AG09309 (cell line): ENCODE data around the gene PLA2G4A.

ENCODE experiments used
- DNase-seq: peaks from one replicate; pipeline ENCODE4 v3.0.0-alpha.2; 2010; ENCODE audit warnings: low read depth
- H3K4me3 ChIP-seq: 2 replicates; pipeline ENCODE4 v1.5.1; 2011; ENCODE audit warnings: mild to moderate bottlenecking, low read depth, low read length, moderate library complexity; ENCODE audit not compliant: control insufficient read depth
- TF ChIP-seq, protein P1 (sequence below): IDR thresholded peaks from 2 replicates; pipeline ENCODE4 v1.5.1; 2011; ENCODE audit warnings: mild to moderate bottlenecking, low read depth, low read length, inconsistent platforms; ENCODE audit not compliant: insufficient read depth, control insufficient read depth; ENCODE audit errors: missing control alignments

PLA2G4A gene

DNA sequence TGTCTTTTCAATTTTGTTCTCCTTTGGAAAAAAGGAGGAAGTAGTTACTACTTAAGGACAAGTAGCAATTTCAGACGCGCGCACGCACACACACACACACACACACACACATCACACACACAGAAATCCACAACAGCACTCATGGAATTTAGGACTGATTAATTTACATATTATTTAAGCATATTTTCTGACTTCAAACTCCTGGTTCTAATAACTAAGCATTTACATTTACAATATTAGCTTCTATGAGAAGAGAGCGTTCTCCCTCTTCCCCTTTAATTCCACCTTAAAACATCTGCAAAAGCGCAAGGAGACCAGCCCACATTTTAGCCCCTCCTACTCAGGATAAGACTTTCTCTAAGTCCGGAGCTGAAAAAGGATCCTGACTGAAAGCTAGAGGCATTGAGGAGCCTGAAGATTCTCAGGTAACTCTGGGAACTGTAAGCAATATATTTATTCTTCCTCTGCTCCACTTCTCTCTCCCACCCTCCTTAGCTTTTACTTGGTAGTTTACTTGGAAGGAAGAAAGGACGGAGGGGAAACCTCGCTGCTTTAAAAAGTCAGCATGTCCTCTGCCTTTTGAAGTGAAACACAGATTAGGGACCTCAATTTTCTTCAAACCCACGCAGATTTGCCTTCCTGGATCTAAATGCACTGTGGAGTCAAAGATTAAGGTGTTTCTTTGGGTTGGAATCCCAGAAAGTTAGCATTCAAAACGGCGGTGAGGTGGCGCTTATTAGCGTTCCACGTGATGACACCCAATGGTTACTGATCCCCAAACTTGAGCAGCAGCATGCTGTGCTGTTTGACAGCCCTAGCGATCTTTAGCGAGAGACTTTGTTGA, at the start of gene PLA2G4A:
Gene PLA2G4A (plus strand): TSS at position 339 of the 844 bp plus-strand sequence. CDS start 25,406 bp downstream, outside the sequence.
- H3K4me3 ChIP-seq, result peak within 1 kb of the TSS; percentile 75
- TF ChIP-seq, protein P1, sequence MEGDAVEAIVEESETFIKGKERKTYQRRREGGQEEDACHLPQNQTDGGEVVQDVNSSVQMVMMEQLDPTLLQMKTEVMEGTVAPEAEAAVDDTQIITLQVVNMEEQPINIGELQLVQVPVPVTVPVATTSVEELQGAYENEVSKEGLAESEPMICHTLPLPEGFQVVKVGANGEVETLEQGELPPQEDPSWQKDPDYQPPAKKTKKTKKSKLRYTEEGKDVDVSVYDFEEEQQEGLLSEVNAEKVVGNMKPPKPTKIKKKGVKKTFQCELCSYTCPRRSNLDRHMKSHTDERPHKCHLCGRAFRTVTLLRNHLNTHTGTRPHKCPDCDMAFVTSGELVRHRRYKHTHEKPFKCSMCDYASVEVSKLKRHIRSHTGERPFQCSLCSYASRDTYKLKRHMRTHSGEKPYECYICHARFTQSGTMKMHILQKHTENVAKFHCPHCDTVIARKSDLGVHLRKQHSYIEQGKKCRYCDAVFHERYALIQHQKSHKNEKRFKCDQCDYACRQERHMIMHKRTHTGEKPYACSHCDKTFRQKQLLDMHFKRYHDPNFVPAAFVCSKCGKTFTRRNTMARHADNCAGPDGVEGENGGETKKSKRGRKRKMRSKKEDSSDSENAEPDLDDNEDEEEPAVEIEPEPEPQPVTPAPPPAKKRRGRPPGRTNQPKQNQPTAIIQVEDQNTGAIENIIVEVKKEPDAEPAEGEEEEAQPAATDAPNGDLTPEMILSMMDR, result no peak
- no peak for DNase-seq

DNA sequence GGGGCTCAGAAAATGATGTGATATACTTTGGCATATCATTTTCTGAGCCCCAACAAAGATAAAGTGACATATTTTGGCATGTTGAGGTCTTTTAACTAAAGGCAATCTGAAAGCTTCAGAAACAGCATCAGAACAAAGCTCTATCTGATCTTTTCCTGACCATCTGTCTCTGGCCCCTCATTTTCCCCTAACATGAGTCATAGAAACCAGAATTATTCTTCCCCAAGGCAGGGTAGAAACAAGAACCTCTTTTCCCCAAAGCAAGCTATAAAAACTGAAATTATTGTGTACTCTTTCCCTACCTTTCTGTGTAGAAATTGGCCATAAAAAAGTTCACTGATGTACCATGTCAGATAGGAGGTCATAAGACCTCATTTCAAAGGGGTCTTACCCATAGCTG, 48.7 kb upstream of the PLA2G4A start:
- TF ChIP-seq, protein P1, result no peak
- no peak for DNase-seq
- H3K4me3 ChIP-seq, result no peak overlapping the region

DNA sequence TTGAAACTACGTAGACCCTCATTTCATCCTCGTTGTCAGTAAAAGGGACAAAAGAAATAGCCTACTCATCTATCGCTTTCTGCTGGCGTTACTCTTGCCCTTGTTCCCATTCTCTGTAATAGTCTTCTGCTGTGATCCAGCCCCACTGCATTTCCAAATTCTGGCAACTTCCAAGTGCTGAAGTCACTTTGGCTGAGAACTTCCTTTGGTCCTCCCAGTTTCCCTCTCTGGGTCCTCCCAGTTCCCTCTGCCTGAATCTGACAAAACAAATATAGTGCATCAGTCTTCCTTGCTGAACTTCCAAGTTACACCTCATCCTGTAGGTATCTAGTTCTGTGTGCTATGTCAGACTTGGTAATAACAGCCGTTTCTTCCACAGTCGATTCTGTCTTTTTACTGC, 47.0 kb upstream of the PLA2G4A start:
- TF ChIP-seq, protein P1, result no peak
- no peak overlapping the region for H3K4me3 ChIP-seq
- no peak for DNase-seq

DNA sequence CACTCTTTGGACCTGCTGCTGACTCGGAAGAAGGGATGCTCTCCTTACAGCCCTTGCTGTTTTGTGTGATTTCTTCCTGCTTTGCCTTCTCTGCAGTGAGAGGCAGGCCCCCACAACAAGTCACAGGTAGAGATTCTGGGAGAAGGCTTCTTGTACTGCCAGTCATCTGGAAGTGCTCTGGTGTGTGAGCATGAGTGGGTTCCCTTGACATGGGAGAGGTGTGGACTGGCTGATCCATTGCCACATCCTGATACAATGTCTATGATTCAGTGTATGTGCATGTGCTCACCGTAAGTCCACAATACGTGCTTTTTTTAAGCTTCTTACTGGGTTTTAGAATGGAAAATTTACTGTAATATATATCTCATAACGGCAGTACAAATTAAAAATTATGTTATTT, 46.0 kb upstream of the PLA2G4A start:
- TF ChIP-seq, protein P1, result no peak
- H3K4me3 ChIP-seq, result no peak overlapping the region
- DNase-seq, result no peak

DNA sequence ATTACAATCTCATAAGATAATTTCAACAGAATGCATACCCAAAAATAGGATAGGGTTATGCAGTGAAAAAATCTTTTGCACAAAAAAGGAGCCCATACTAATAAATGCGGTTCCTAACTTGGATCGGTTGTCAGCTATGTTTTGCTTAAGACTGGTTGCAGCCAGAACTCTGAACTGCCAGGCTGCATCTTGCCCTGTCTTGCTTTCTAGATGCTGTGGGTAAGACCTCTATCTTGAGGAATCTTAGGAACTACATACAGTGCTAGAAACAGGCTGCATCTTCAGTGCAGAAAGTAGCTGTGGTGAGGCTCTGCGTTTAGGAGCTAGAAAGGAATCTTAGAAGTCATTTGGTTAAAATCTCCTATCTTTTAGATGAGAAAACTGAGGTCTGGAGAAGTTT, 45.6 kb upstream of the PLA2G4A start:
- TF ChIP-seq, protein P1, result no peak
- no peak overlapping the region for H3K4me3 ChIP-seq
- no peak for DNase-seq

DNA sequence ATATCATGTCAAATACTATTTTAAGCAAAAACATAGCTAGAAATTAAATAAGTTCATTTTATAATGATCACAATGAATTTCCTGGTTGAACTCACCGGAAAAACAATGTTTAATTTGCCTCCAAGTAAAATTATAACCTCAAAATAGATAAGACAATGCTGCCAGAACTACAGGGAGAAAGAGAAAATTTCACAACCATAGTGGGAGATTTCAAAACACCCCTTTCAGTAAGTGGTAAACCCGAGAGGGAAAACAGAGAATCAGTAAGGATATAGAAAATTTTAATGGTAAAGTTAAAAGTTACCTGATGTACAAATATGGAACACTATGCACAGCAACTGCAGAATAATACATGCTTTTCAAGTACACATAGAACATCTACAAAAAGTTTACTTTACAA, 43.2 kb upstream of the PLA2G4A start:
- TF ChIP-seq, protein P1, result no peak
- DNase-seq, result no peak
- H3K4me3 ChIP-seq, result no peak overlapping the region
